Cortex of kidney (tissue), 1 donor: ENCODE results near the gene EEF2KMT.

ENCODE experiments used
- DNase-seq: peaks from one replicate; lab custom pipeline; 2025; lab: John Stamatoyannopoulos, UW

EEF2KMT gene

GRCh38 chr16:5041600-5042133 is 55.9 kb downstream of the EEF2KMT start:
- DNase-seq: no peak

- DNase-seq: no peak
Observed at GRCh38 chr16:5040451-5040850, 57.1 kb downstream of the EEF2KMT start.

GRCh38 chr16:5036228-5037156 is 61.1 kb downstream of the EEF2KMT start:
- no peak for DNase-seq

- no peak for DNase-seq
Observed at GRCh38 chr16:5035909-5036227, 61.7 kb downstream of the EEF2KMT start.
